Measurements from ENCODE around the gene PSTPIP1. TPM values are rescaled to one million over a fixed set of nuclear protein-coding genes. Genes with fewer than 3 reads are reported as not detected.

PSTPIP1 gene
- total and polyA plus RNA-seq, 2 of the 8 experiments (the other 6 are each of a cell fraction or from before 2014, with no cell fraction given) = 1.6 to 1.8 TPM

DNA sequence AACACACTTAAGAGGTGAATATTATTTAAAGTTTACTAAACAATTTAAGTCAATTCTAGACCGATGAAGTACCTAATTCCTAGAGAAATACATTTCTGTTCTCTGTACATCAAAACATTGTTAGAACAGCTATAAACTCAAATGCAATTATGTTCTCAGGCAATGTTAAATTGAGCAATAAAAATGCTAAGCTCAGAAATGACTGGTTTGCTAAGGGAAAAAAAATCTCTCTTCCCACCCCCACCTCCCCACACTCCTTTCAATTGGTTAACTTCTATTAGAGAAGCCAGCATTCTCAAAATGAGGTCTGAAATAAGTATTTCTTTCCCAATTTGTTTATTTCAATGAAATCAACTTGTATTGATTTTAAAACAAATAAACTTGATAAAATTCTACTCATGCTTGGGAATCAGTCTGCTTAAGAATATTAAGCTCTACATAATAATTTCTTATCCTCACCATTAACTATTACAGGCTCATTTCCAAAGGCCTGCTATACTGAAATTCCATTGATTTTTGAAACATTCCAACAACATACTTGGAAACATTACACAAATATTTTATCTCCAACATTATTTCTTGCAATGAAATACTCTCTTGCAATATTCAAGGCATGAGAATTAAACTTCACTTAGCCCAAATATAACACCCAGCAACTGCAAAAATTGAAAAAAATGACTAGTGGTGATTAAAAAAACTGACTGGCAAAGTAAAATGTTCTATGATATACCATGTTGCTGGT, 53.4 kb downstream of the PSTPIP1 start (continued):
- TF ChIP-seq RNF2 (IDR thresholded peaks at IDR 0.05; ENCODE audit: borderline replicate concordance, low read depth, low read length, missing control alignments, poor library complexity, severe bottlenecking) (no peak), JUN (IDR thresholded peaks at IDR 0.05; ENCODE audit: low read depth, low read length) (no peak), NRF1 (IDR thresholded peaks at IDR 0.05; ENCODE audit: low read depth, low read length) (no peak), ASH2L (IDR thresholded peaks at IDR 0.05; ENCODE audit: low read length) (no peak), MAFK (IDR thresholded peaks at IDR 0.05; ENCODE audit: low read depth, low read length) (no peak)
